Measurements from ENCODE around the gene DUT.
A peak's percentile ranks its signal among the peaks of the same experiment; 100 is the strongest.
"Not testable (repeated sequence)": the region's sequence is repeated elsewhere in the genome, so short reads cannot be mapped to it uniquely, and the experiment has no call there.

DUT gene

DNA sequence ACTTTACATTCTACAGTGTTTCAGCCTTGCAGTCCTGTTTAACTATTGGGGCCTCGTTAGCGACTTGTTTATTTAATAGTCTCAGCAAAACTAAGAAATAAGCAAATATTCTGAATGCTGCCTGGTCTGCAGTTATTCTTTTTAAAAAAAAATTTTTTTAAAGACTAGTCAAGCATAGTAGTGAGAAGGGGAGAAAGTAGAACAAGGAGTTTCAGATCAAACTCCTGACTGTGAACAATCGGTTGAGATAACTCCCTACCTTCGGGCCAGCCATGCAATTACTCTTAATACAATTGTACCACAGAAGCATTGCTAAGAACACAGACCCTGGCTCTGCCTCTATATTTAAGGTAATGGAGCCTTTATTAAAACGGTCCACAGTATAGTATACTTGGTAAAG lies 5.8 kb upstream of the DUT start:
- H3K4me1 ChIP-seq (ENCODE audit: control insufficient read depth, insufficient read depth, low read length): no peaks in the 10 kb centered on the region
- WGBS, 2 experiments: 96 to 99% methylated on average over 4 to 5 of the region's 5 CpGs
- H3K4me3 ChIP-seq (ENCODE audit: insufficient read depth, low read depth, low read length): no peak overlapping the region
- H3K27me3 ChIP-seq (ENCODE audit: control insufficient read depth, insufficient read depth, low read length, poor library complexity, severe bottlenecking): no peaks in the 10 kb centered on the region
- no peaks in the 10 kb centered on the region for H3K9me3 ChIP-seq (ENCODE audit: control insufficient read depth, low read length)
- no peak overlapping the region for H3K27ac ChIP-seq (ENCODE audit: insufficient read depth, low read depth, low read length, poor library complexity, severe bottlenecking)
- H3K36me3 ChIP-seq (ENCODE audit: control insufficient read depth, insufficient read depth, low read length): no peaks in the 10 kb centered on the region

DNA sequence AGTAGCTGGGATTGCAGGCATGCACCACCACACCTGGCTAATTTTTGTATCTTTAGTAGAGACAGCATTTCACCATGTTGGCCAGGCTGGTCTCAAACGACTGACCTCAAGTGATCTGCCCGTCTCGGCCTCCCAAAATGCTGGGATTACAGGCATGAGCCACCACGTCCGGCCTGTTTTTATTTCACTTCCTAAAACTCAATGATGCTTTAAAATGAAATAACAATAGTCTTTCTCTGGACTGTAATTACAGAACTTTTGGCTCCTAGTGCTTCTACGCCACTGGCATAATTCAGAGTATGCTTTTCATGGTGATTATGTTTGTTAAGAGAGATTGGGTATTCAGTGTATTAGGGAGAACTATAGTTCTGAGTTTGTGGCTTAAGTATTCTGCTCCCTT lies 5.0 kb upstream of the DUT start:
- WGBS, 2 experiments: 93 to 94% methylated on average over 6 of the region's 6 CpGs

DNA sequence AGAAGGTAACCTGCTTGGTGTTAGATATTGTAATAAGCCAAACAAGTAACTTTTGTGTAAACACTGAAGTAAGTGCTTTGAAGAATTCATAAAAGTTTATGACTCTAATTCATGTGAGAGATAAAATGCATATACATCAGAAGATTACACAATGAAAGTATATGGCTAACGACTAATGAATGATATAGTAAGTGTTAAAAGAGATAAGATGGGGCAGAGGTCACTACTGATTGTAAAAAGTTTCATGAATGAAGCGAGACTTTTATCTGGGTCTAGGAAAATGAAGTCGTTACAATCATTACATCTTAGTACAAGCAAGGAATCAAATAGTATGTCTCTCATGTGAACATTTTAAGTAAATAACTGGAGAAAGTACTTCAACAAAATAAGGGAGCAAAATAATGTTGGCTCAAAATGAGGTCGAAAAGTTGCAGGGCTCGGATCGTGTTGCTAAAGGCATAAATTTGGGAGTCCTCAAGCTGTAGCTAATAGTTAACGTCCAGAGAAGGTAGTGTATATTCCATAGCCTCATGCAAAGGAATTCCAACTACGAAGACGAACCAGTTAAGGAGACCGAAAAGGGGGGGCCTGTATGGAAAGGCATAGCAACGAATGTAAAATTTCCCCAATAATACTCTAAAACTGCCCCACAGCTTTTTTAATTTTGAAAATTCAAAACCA lies 984 bp upstream of the DUT start:
- H3K27me3 ChIP-seq (ENCODE audit: control insufficient read depth, insufficient read depth, low read length, poor library complexity, severe bottlenecking): no peaks in the 10 kb centered on the region
- WGBS, 2 experiments: 28 to 29% methylated on average over 6 to 11 of the region's 11 CpGs
- H3K9me3 ChIP-seq (ENCODE audit: control insufficient read depth, low read length): no peaks in the 10 kb centered on the region
- H3K27ac ChIP-seq (ENCODE audit: insufficient read depth, low read depth, low read length, poor library complexity, severe bottlenecking): no peak overlapping the region
- peaks cover 3% of the 10 kb centered on the region for H3K4me1 ChIP-seq (ENCODE audit: control insufficient read depth, insufficient read depth, low read length)
- H3K36me3 ChIP-seq (ENCODE audit: control insufficient read depth, insufficient read depth, low read length): peaks cover 4% of the 10 kb centered on the region
- H3K4me3 ChIP-seq (ENCODE audit: insufficient read depth, low read depth, low read length): peak overlapping the region; percentile 88

More for the DNA sequence above, 5.0 kb upstream of the DUT start:
- not testable (repeated sequence) for H3K4me3 ChIP-seq (ENCODE audit: insufficient read depth, low read depth, low read length); H3K9me3 ChIP-seq (ENCODE audit: control insufficient read depth, low read length); H3K36me3 ChIP-seq (ENCODE audit: control insufficient read depth, insufficient read depth, low read length); H3K27me3 ChIP-seq (ENCODE audit: control insufficient read depth, insufficient read depth, low read length, poor library complexity, severe bottlenecking); H3K27ac ChIP-seq (ENCODE audit: insufficient read depth, low read depth, low read length, poor library complexity, severe bottlenecking); H3K4me1 ChIP-seq (ENCODE audit: control insufficient read depth, insufficient read depth, low read length)

DNA sequence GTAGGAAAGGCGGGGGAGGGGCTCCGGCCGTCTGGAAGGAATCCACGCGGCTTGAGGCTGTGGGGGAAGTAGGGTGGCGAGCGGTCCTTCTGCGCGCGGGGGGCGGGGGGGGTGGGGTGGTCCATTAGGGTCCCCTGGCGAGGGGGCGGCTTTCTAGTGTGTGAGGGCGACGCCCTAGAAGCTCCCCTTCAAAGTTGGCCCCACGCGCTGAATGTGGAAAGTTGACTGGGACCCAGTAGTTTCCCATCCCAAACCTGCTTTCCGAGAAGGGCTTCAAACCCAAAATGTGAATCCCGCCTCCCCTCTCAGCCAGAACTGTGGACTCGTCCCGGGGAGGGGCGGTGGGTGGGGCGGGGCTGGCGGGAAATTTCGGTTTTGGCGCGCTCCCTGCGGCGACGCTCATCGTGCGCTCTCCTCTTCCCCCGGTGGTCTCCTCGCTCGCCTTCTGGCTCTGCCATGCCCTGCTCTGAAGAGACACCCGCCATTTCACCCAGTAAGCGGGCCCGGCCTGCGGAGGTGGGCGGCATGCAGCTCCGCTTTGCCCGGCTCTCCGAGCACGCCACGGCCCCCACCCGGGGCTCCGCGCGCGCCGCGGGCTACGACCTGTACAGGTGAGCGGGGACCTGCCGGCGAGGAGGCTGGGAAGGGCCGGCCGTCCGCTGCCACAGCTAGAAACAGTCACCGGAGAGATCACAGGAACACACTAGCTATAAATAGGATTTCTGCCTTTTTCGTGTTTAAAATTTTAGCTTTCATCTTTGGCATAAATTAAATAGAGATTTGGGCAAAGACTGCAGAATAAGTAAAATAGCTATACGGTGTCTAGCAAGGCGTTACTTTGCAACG lies 790 bp downstream of the DUT start:
- 0% methylated on average over 61 to 64 of the region's 64 CpGs for WGBS, 2 experiments
- Histone ChIP-seq H3K27me3 (ENCODE audit: control insufficient read depth, insufficient read depth, low read length, poor library complexity, severe bottlenecking) (no peaks in the 10 kb centered on the region), H3K36me3 (ENCODE audit: control insufficient read depth, insufficient read depth, low read length) (peaks cover 8% of the 10 kb centered on the region), H3K9me3 (ENCODE audit: control insufficient read depth, low read length) (no peaks in the 10 kb centered on the region), H3K4me1 (ENCODE audit: control insufficient read depth, insufficient read depth, low read length) (peaks cover 3% of the 10 kb centered on the region), H3K27ac (ENCODE audit: insufficient read depth, low read depth, low read length, poor library complexity, severe bottlenecking) (peak overlapping the region; percentile 82), H3K4me3 (ENCODE audit: insufficient read depth, low read depth, low read length) (peak overlapping the region; percentile 88)

DNA sequence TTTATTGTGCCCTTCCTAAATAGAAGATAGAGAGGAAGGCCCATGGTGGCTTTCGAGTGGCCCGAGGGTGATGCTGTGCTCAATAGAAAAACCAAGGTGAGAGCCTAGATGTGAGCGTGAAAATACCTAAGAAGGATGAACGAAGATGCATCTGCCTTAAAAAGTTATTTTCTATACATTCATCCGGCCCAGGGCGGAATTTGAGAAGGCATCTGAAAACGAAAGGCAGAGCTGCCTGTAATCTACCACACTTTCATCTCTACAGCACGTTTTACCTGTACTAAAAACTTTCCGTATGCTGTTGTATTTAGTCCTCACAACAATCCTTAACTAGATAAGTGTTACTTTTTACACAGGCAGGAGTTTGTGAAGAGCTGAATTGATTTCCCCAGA lies 1.4 kb downstream of the DUT start:
- H3K4me3 ChIP-seq (ENCODE audit: insufficient read depth, low read depth, low read length): peak overlapping the region; percentile 88
- peaks cover 3% of the 10 kb centered on the region for H3K4me1 ChIP-seq (ENCODE audit: control insufficient read depth, insufficient read depth, low read length)
- H3K9me3 ChIP-seq (ENCODE audit: control insufficient read depth, low read length): no peaks in the 10 kb centered on the region
- no peaks in the 10 kb centered on the region for H3K27me3 ChIP-seq (ENCODE audit: control insufficient read depth, insufficient read depth, low read length, poor library complexity, severe bottlenecking)
- H3K27ac ChIP-seq (ENCODE audit: insufficient read depth, low read depth, low read length, poor library complexity, severe bottlenecking): no peak overlapping the region
- 10 to 14% methylated on average over 9 of the region's 9 CpGs for WGBS, 2 experiments
- peaks cover 11% of the 10 kb centered on the region for H3K36me3 ChIP-seq (ENCODE audit: control insufficient read depth, insufficient read depth, low read length)

DNA sequence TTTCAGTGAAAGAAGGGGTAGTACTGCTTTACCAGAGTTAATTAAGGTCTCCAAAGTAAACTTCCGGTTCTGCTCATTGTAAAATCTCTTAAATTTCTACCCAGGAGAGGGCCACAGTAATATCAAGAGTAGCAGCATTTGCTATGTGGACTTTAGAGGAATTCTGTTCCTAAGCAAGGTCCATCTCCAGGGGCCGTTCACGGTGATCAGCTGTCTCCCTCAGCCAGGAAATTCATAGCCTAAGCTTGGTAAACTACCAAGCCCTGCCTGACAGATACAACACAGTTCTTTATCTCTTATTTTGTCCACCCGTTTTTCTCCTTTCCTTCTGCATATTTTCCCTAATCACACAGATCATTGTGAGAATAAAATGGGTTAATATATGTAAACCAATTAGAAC lies 2.3 kb downstream of the DUT start:
- 36 to 42% methylated on average over 4 of the region's 4 CpGs for WGBS, 2 experiments
- H3K9me3 ChIP-seq (ENCODE audit: control insufficient read depth, low read length): no peaks in the 10 kb centered on the region
- H3K4me3 ChIP-seq (ENCODE audit: insufficient read depth, low read depth, low read length): no peak overlapping the region
- H3K4me1 ChIP-seq (ENCODE audit: control insufficient read depth, insufficient read depth, low read length): peaks cover 3% of the 10 kb centered on the region
- no peak overlapping the region for H3K27ac ChIP-seq (ENCODE audit: insufficient read depth, low read depth, low read length, poor library complexity, severe bottlenecking)
- peaks cover 14% of the 10 kb centered on the region for H3K36me3 ChIP-seq (ENCODE audit: control insufficient read depth, insufficient read depth, low read length)
- no peaks in the 10 kb centered on the region for H3K27me3 ChIP-seq (ENCODE audit: control insufficient read depth, insufficient read depth, low read length, poor library complexity, severe bottlenecking)

DNA sequence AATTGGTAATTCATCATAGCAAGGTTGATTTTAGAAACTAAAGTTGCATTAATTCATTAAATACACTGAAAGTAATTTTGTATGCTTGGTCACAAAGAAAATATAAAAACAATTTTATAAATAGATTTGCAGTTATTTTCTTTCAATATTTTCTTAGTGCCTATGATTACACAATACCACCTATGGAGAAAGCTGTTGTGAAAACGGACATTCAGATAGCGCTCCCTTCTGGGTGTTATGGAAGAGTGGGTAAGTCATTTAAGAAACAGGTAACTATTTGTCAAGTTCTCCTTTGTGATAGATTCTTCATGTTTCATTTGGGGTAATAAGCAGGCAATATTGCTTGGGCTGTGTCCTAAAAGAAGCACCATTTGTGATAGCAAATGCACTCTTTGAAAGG lies 3.0 kb downstream of the DUT start:
- 79 to 80% methylated on average over 2 of the region's 2 CpGs for WGBS, 2 experiments
- Histone ChIP-seq H3K4me1 (ENCODE audit: control insufficient read depth, insufficient read depth, low read length) (peaks cover 3% of the 10 kb centered on the region), H3K27me3 (ENCODE audit: control insufficient read depth, insufficient read depth, low read length, poor library complexity, severe bottlenecking) (no peaks in the 10 kb centered on the region), H3K4me3 (ENCODE audit: insufficient read depth, low read depth, low read length) (no peak overlapping the region), H3K9me3 (ENCODE audit: control insufficient read depth, low read length) (no peaks in the 10 kb centered on the region), H3K36me3 (ENCODE audit: control insufficient read depth, insufficient read depth, low read length) (peaks cover 14% of the 10 kb centered on the region), H3K27ac (ENCODE audit: insufficient read depth, low read depth, low read length, poor library complexity, severe bottlenecking) (no peak overlapping the region)

DNA sequence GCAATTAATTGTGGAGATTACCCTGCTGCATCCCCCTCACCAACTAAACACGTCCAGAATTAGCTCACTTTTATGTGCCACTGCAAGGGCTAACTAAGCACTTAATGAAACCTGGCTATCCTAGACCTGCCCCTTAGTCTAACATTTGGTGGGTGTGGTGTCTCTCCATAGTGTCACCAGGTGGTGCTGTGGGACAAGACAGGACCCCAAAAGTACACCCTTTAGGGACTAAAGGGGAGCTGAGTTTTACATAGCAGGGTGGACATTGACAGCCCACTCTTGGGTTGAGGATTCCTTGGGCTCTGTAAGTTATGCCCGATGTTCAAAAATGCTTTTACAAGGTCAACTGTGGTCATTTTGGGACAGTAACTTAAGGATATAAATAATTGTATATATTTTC lies 5.7 kb downstream of the DUT start:
- no peaks in the 10 kb centered on the region for H3K27me3 ChIP-seq (ENCODE audit: control insufficient read depth, insufficient read depth, low read length, poor library complexity, severe bottlenecking)
- no peak overlapping the region for H3K27ac ChIP-seq (ENCODE audit: insufficient read depth, low read depth, low read length, poor library complexity, severe bottlenecking)
- H3K36me3 ChIP-seq (ENCODE audit: control insufficient read depth, insufficient read depth, low read length): peaks cover 14% of the 10 kb centered on the region
- no peaks in the 10 kb centered on the region for H3K9me3 ChIP-seq (ENCODE audit: control insufficient read depth, low read length)
- H3K4me1 ChIP-seq (ENCODE audit: control insufficient read depth, insufficient read depth, low read length): peaks cover 3% of the 10 kb centered on the region
- no peak overlapping the region for H3K4me3 ChIP-seq (ENCODE audit: insufficient read depth, low read depth, low read length)
- WGBS, 2 experiments: 90 to 91% methylated on average over 2 of the region's 2 CpGs

DNA sequence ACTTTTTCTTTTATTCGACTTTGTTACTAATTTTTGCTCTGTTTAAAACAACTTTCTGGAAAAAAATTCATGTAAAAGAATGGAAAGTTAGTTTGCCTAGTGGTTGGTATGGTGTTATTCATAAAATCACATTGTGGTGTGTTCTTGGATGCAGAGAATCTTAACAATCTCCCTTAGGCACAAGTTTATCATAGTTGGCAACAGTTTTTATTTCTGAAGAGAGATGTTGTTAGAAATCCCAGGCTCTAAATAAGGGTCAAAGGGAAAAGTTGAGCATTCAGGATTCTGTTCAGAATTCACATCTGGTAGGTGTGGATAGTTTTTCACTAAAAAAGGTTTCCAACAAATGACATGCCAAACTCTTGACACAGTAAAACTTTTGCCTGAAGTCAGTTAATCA lies 6.4 kb downstream of the DUT start:
- Histone ChIP-seq H3K4me3 (ENCODE audit: insufficient read depth, low read depth, low read length) (no peak overlapping the region), H3K27ac (ENCODE audit: insufficient read depth, low read depth, low read length, poor library complexity, severe bottlenecking) (no peak overlapping the region), H3K9me3 (ENCODE audit: control insufficient read depth, low read length) (no peaks in the 10 kb centered on the region), H3K36me3 (ENCODE audit: control insufficient read depth, insufficient read depth, low read length) (peaks cover 14% of the 10 kb centered on the region), H3K4me1 (ENCODE audit: control insufficient read depth, insufficient read depth, low read length) (peaks cover 3% of the 10 kb centered on the region), H3K27me3 (ENCODE audit: control insufficient read depth, insufficient read depth, low read length, poor library complexity, severe bottlenecking) (no peaks in the 10 kb centered on the region)
- WGBS, 2 experiments: 90 to 100% methylated on average over 1 of the region's 1 CpG

DNA sequence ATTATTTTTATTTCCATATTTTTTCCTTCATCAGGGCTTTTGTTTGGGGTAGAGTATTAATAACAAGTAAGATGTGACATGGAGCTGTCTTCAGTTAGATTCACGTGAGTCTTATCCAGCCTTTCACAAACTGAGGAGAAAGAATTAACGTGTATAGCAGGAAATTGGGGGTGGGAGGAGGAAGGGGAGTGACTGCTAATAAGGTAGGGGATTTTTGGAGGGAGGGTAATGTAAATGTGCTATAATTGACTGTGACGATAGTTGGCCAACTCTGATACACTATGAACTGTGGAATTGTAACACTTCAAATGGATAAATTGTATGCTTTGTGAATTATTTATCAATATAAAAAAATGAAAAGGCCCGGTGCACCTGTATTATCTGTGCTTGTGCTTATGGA lies 8.9 kb downstream of the DUT start:
- Histone ChIP-seq H3K9me3 (ENCODE audit: control insufficient read depth, low read length) (no peaks in the 10 kb centered on the region), H3K4me3 (ENCODE audit: insufficient read depth, low read depth, low read length) (no peak overlapping the region), H3K4me1 (ENCODE audit: control insufficient read depth, insufficient read depth, low read length) (no peaks in the 10 kb centered on the region), H3K36me3 (ENCODE audit: control insufficient read depth, insufficient read depth, low read length) (peaks cover 14% of the 10 kb centered on the region), H3K27me3 (ENCODE audit: control insufficient read depth, insufficient read depth, low read length, poor library complexity, severe bottlenecking) (no peaks in the 10 kb centered on the region), H3K27ac (ENCODE audit: insufficient read depth, low read depth, low read length, poor library complexity, severe bottlenecking) (no peak overlapping the region)
- WGBS, 2 experiments: 87 to 94% methylated on average over 4 of the region's 4 CpGs
